ENCODE measurements around the gene METTL1.

GRCh38 chr12:57796996-57797395 is 25.1 kb upstream of the METTL1 start:
- TF ChIP-seq CTCF (conservative IDR thresholded peaks at IDR 0.05; ENCODE audit: low read length) (no peak), EZH2phosphoT487 (IDR thresholded peaks at IDR 0.05; ENCODE audit: borderline replicate concordance) (no peak)

All from Loucy (cell line).